ENCODE measurements around the gene CRADD. TPM values are rescaled to one million over a fixed set of nuclear protein-coding genes. Genes with fewer than 3 reads are reported as not detected.
A peak's percentile ranks its signal among the peaks of the same experiment; 100 is the strongest.

CRADD gene
- total RNA-seq, 1 experiment from 2014 or later = 7.6 TPM

- Mint-ChIP-seq H3K9me3 (no peaks in the 10 kb centered on the region; a peak in 2 of 5 replicates), H3K27me3 (ENCODE audit: low read depth) (no peaks in the 10 kb centered on the region; the same call in 1 of the 2 replicates), H3K4me1 (peaks cover 27% of the 10 kb centered on the region in 2 experiments), H3K27ac (peak overlapping the region in 1 of 3 experiments; percentile 17; a peak in 3 of 7 replicates), H3K36me3 (ENCODE audit: insufficient read depth in 1 of 3, low read depth in 3 of 3) (peaks cover 0 to 4% (median 3%) of the 10 kb centered on the region in 3 experiments; a peak in 4 of 7 replicates), H3K4me3 (no peak overlapping the region)
- Histone ChIP-seq H4K91ac (ENCODE audit: insufficient read length, low read depth, low read length) (no peak overlapping the region), H2BK120ac (ENCODE audit: low read depth, low read length, poor library complexity, severe bottlenecking) (no peak overlapping the region), H3K4ac (ENCODE audit: low read depth, low read length) (no peak overlapping the region), H4K5ac (ENCODE audit: insufficient read length, low read depth, low read length) (no peak overlapping the region), H3K27me3 (ENCODE audit: insufficient read depth, low read length) (no peaks in the 10 kb centered on the region), H2BK20ac (ENCODE audit: low read depth, low read length, poor library complexity, severe bottlenecking) (no peak overlapping the region), H3K18ac (ENCODE audit: insufficient read length, low read depth, low read length) (no peak overlapping the region), H3K79me2 (ENCODE audit: insufficient read depth, low read length) (no peaks in the 10 kb centered on the region), H2BK5ac (ENCODE audit: insufficient read length, low read length) (no peak overlapping the region), H3K23me2 (ENCODE audit: insufficient read length, low read depth, low read length, poor library complexity, severe bottlenecking) (no peaks in the 10 kb centered on the region), H3K79me1 (ENCODE audit: insufficient read depth, low read depth, low read length, poor library complexity, severe bottlenecking) (no peaks in the 10 kb centered on the region), H2BK12ac (ENCODE audit: insufficient read length, low read depth, low read length) (no peak overlapping the region), H4K20me1 (ENCODE audit: control insufficient read depth, insufficient read depth, insufficient read length) (no peaks in the 10 kb centered on the region), H3T11ph (ENCODE audit: low read length) (no peak overlapping the region), H3K9ac (ENCODE audit: extremely low read depth, insufficient read length, low read length) (no peak overlapping the region), H3K56ac (ENCODE audit: insufficient read length, low read depth, low read length) (no peak overlapping the region), H2AFZ (ENCODE audit: low read length) (no peak overlapping the region), H2BK15ac (ENCODE audit: low read depth, low read length) (no peak overlapping the region), H3K14ac (ENCODE audit: insufficient read depth, low read length) (no peak overlapping the region), H3K23ac (ENCODE audit: insufficient read length, low read depth, low read length) (no peak overlapping the region), H3K4me2 (ENCODE audit: insufficient read depth, insufficient read length, low read length) (no peak overlapping the region), H3K27ac (ENCODE audit: insufficient read length, low read depth, low read length) (no peak overlapping the region), H3K9me3 (ENCODE audit: control insufficient read depth, low read depth, low read length) (no peaks in the 10 kb centered on the region), H4K8ac (replicated peaks; ENCODE audit: insufficient read length, low read depth, low read length) (no peak overlapping the region), H2AK5ac (ENCODE audit: insufficient read length, low read length) (no peak overlapping the region), H3K4me1 (ENCODE audit: insufficient read depth, low read length) (no peaks in the 10 kb centered on the region)
- DNase-seq = no peak
- WGBS (ENCODE audit: extremely low coverage, insufficient read length, low lambda C conversion rate) = no CpG with 5 or more reads among the region's 2 CpGs
- TF ChIP-seq CTCF (conservative IDR thresholded peaks at IDR 0.05) = no peak
Observed at GRCh38 chr12:93734784-93735183, 57.6 kb downstream of the CRADD start.

Measured in H9 (cell line).